ENCODE results near the gene KLHL29. TPM values are rescaled to one million over a fixed set of nuclear protein-coding genes. Genes with fewer than 3 reads are reported as not detected.

Gene KLHL29
- total RNA-seq, 1 donor from 2014 or later, result 4.4 TPM

GRCh38 chr2:23546913-23547312, 161.9 kb downstream of the KLHL29 start:
- Mint-ChIP-seq H3K4me3 (ENCODE audit: low read depth) (no peak overlapping the region), H3K36me3 (ENCODE audit: insufficient read depth) (no peaks in the 10 kb centered on the region), H3K27ac (peak overlapping the region; percentile 85), H3K27me3 (peaks cover 46% of the 10 kb centered on the region), H3K9me3 (ENCODE audit: low read depth) (no peaks in the 10 kb centered on the region), H3K4me1 (ENCODE audit: low read depth) (peaks cover 21% of the 10 kb centered on the region)
- DNase-seq (ENCODE audit: low spot score, unreplicated experiment), result no peak
- TF ChIP-seq, protein P1, sequence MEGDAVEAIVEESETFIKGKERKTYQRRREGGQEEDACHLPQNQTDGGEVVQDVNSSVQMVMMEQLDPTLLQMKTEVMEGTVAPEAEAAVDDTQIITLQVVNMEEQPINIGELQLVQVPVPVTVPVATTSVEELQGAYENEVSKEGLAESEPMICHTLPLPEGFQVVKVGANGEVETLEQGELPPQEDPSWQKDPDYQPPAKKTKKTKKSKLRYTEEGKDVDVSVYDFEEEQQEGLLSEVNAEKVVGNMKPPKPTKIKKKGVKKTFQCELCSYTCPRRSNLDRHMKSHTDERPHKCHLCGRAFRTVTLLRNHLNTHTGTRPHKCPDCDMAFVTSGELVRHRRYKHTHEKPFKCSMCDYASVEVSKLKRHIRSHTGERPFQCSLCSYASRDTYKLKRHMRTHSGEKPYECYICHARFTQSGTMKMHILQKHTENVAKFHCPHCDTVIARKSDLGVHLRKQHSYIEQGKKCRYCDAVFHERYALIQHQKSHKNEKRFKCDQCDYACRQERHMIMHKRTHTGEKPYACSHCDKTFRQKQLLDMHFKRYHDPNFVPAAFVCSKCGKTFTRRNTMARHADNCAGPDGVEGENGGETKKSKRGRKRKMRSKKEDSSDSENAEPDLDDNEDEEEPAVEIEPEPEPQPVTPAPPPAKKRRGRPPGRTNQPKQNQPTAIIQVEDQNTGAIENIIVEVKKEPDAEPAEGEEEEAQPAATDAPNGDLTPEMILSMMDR (IDR thresholded peaks at IDR 0.05; ENCODE audit: unreplicated experiment), result no peak

GRCh38 chr2:23547725-23548124, 162.7 kb downstream of the KLHL29 start:
- H3K27ac Mint-ChIP-seq, result peak overlapping the region; percentile 85
- peaks cover 43% of the 10 kb centered on the region for H3K27me3 Mint-ChIP-seq
- H3K36me3 Mint-ChIP-seq (ENCODE audit: insufficient read depth), result no peaks in the 10 kb centered on the region
- TF ChIP-seq, protein P1 (IDR thresholded peaks at IDR 0.05; ENCODE audit: unreplicated experiment), result no peak
- no peak overlapping the region for H3K4me3 Mint-ChIP-seq (ENCODE audit: low read depth)
- peaks cover 21% of the 10 kb centered on the region for H3K4me1 Mint-ChIP-seq (ENCODE audit: low read depth)
- H3K9me3 Mint-ChIP-seq (ENCODE audit: low read depth), result no peaks in the 10 kb centered on the region
- no peak for DNase-seq (ENCODE audit: low spot score, unreplicated experiment)

DNA sequence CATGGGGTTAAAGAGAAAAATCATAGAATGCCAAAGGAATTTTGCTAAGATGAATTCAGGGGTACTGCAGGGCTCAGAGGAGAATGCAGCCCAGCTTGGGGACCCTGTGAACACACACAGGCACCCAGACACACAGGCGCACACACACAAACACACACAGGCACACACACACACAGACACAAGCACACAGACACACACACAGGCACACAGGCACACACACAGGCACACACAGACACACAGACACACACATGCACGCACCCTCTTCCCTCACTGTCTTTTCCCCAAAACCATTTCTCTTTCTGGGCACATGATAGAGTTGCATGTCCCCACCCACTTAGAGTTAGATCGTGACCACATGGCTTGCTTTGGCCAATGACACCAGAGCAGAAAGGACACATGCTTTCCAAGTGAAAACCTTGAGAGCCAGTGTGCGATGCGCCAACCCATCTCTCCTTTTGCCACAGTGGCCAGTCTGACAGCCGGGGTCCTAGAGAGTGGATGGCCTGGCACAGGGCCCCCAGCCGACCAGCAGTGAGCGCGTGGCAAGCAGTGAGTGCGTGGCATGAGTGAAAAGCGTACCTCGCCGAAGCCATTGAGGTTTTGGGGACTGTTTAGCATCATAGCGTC, 163.3 kb downstream of the KLHL29 start:
- Mint-ChIP-seq H3K27ac (peak overlapping the region; percentile 63), H3K4me1 (ENCODE audit: low read depth) (peaks cover 21% of the 10 kb centered on the region), H3K9me3 (ENCODE audit: low read depth) (no peaks in the 10 kb centered on the region), H3K27me3 (peaks cover 37% of the 10 kb centered on the region), H3K4me3 (ENCODE audit: low read depth) (no peak overlapping the region), H3K36me3 (ENCODE audit: insufficient read depth) (no peaks in the 10 kb centered on the region)
- TF ChIP-seq, protein P1 (IDR thresholded peaks at IDR 0.05; ENCODE audit: unreplicated experiment), result no peak
- DNase-seq (ENCODE audit: low spot score, unreplicated experiment), result no peak

- peaks cover 32% of the 10 kb centered on the region for H3K27me3 Mint-ChIP-seq
- no peaks in the 10 kb centered on the region for H3K36me3 Mint-ChIP-seq (ENCODE audit: insufficient read depth)
- H3K27ac Mint-ChIP-seq, result peak overlapping the region; percentile 76
- no peak for DNase-seq (ENCODE audit: low spot score, unreplicated experiment)
- peaks cover 21% of the 10 kb centered on the region for H3K4me1 Mint-ChIP-seq (ENCODE audit: low read depth)
- TF ChIP-seq, protein P1 (IDR thresholded peaks at IDR 0.05; ENCODE audit: unreplicated experiment), result no peak
- no peaks in the 10 kb centered on the region for H3K9me3 Mint-ChIP-seq (ENCODE audit: low read depth)
- H3K4me3 Mint-ChIP-seq (ENCODE audit: low read depth), result no peak overlapping the region
Observed at GRCh38 chr2:23549051-23549450, 164.1 kb downstream of the KLHL29 start.

DNA sequence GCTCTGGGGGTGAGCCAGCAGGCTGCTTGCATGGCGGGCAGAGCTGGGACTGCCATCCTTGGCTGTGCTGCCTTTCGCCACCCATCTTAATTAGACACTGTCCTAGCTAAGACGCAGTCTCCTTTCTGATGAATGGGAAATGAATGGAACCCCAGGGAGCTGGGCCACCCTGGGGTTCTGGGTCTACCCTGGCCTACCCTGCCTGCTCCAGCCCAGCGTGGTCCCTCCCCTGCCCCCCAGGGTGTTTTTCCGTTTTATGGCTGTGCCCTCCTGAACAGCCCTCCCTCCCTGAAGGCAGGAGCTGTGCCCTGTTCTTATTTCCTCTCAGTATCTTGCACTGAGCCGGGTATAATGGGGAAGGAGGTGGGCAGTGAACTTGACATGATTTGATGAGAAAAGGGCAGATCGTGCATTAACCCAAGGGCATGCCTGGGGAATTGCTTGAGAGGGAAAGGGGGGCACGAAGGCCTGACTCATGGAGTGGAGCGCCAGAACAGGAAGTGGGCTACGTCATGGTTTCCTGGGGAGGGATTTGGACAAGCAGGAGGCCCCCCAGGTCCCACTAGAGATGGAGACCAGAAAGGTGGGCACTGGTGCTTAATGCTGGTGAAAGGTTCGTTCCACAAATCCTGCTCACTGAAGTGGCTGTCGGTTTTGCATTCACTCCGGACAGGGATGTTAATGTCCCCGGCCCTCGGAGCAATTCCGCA, 165.0 kb downstream of the KLHL29 start:
- TF ChIP-seq, protein P1 (IDR thresholded peaks at IDR 0.05; ENCODE audit: unreplicated experiment), result no peak
- Mint-ChIP-seq H3K36me3 (ENCODE audit: insufficient read depth) (no peaks in the 10 kb centered on the region), H3K4me3 (ENCODE audit: low read depth) (no peak overlapping the region), H3K4me1 (ENCODE audit: low read depth) (peaks cover 23% of the 10 kb centered on the region), H3K27me3 (peaks cover 25% of the 10 kb centered on the region), H3K9me3 (ENCODE audit: low read depth) (no peaks in the 10 kb centered on the region), H3K27ac (peak overlapping the region; percentile 46)
- DNase-seq (ENCODE audit: low spot score, unreplicated experiment), result no peak

All from progenitor cell of endocrine pancreas (in vitro differentiated cells).